Gastroesophageal sphincter (tissue), 3 donors: Measurements from ENCODE around the gene METTL25B.

ENCODE experiments used
- CTCF ChIP-seq, 4 experiments: fragments of 200-600 bp in 2 of 4; fragments of 450-650 bp in 2 of 4; sonication (generic) in 1 of 4; IDR thresholded peaks; one replicate each; pipeline ENCODE4 v1.5.1; 2017 to 2019; ENCODE audit warnings: antibody characterized with exemption in 4 of 4, mild to moderate bottlenecking in 2 of 4, moderate library complexity in 2 of 4
- POLR2A ChIP-seq, 2 donors: fragments of 450-650 bp; IDR thresholded peaks; one replicate each; pipeline ENCODE4 v1.6.1; 2017; ENCODE audit warnings: antibody characterized with exemption in 2 of 2, mild to moderate bottlenecking in 2 of 2, moderate library complexity in 1 of 2

DNA sequence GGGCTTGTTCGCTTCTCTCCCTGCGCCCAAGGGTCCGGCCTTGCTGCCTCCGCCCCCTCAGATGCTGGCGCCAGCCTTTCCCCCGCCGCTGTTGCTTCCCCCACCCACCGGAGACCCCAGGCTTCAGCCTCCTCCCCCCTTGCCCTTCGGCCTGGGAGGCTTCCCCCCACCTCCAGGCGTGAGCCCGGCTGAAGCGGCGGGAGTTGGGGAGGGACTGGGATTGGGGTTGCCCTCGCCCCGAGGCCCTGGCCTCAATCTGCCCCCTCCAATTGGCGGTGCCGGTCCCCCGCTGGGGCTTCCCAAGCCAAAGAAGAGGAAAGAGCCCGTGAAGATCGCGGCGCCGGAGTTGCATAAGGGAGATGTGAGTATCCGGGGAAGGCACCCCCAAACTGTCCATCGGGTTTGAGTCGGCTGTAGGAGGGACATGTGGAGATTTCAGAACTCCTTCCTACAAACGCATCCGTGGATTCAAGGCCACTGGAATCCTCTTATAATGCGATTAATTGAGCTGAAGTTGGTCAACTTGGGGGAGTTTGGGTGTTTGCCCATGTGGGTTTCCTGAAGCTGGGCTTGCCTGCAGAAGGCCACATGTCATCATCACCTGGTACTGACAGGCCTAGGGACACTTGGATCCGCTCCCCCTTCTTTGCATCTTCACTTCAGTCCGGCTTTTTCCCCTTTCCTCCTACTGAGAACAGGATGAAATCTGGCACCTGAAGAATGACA is 39.8 kb downstream of the METTL25B start:
- TF ChIP-seq POLR2A (IDR thresholded peaks at IDR 0.05) (no peak), CTCF (IDR thresholded peaks at IDR 0.05) (no peak)
